ENCODE data around the gene PPM1H. TPM values are rescaled to one million over a fixed set of nuclear protein-coding genes. Genes with fewer than 3 reads are reported as not detected.

The PPM1H gene
- total and polyA plus RNA-seq, 4 donors, result 2.3 to 7.2 (median 4.1) TPM

GRCh38 chr12:62701492-62701891, 233.5 kb downstream of the PPM1H start:
- no peaks in the 10 kb centered on the region for H3K27me3 ChIP-seq (ENCODE audit: control insufficient read depth in 4 of 4, insufficient read depth in 4 of 4, low read length in 3 of 4)
- 96% methylated on average over 5 of the region's 5 CpGs for WGBS
- no peak overlapping the region for H3K4me3 ChIP-seq (ENCODE audit: low read depth in 1 of 3, low read length in 3 of 3)
- no peaks in the 10 kb centered on the region for H3K4me1 ChIP-seq (ENCODE audit: control insufficient read depth in 4 of 4, insufficient read depth in 4 of 4, low read length in 3 of 4)
- TF ChIP-seq SP1 (IDR thresholded peaks at IDR 0.05) (no peak), NR2F2 (IDR thresholded peaks at IDR 0.05) (no peak), HNF4G (IDR thresholded peaks at IDR 0.05) (no peak), ZBTB33 (IDR thresholded peaks at IDR 0.05) (no peak), REST (IDR thresholded peaks at IDR 0.05) (no peak), MAX (IDR thresholded peaks at IDR 0.05) (no peak), RXRA (IDR thresholded peaks at IDR 0.05) (no peak), EGR1 (IDR thresholded peaks at IDR 0.05; ENCODE audit: low read depth in 2 of 2) (no peak)
- H3K36me3 ChIP-seq (ENCODE audit: control insufficient read depth in 4 of 4, insufficient read depth in 3 of 4, low read depth in 1 of 4, low read length in 3 of 4), result no peaks in the 10 kb centered on the region
- DNase-seq (ENCODE audit: low spot score), result no peak
- H3K27ac ChIP-seq (ENCODE audit: low read depth in 1 of 2, low read length in 2 of 2), result no peak overlapping the region
- H3K9me3 ChIP-seq (ENCODE audit: control insufficient read depth in 4 of 4, low read length in 3 of 4), result no peaks in the 10 kb centered on the region
- H3K9ac ChIP-seq (ENCODE audit: low read depth in 1 of 2, low read length in 2 of 2), result no peak overlapping the region

GRCh38 chr12:62700091-62700880, 234.7 kb downstream of the PPM1H start:
- Histone ChIP-seq H3K36me3 (ENCODE audit: control insufficient read depth in 4 of 4, insufficient read depth in 3 of 4, low read depth in 1 of 4, low read length in 3 of 4) (no peaks in the 10 kb centered on the region), H3K9ac (ENCODE audit: low read depth in 1 of 2, low read length in 2 of 2) (no peak overlapping the region), H3K4me1 (ENCODE audit: control insufficient read depth in 4 of 4, insufficient read depth in 4 of 4, low read length in 3 of 4) (no peaks in the 10 kb centered on the region), H3K4me3 (ENCODE audit: low read depth in 1 of 3, low read length in 3 of 3) (no peak overlapping the region), H3K9me3 (ENCODE audit: control insufficient read depth in 4 of 4, low read length in 3 of 4) (no peaks in the 10 kb centered on the region), H3K27ac (ENCODE audit: low read depth in 1 of 2, low read length in 2 of 2) (no peak overlapping the region), H3K27me3 (ENCODE audit: control insufficient read depth in 4 of 4, insufficient read depth in 4 of 4, low read length in 3 of 4) (no peaks in the 10 kb centered on the region)
- 95% methylated on average over 5 of the region's 5 CpGs for WGBS
- TF ChIP-seq TAF1 (conservative IDR thresholded peaks at IDR 0.05) (no peak), HNF4A (conservative IDR thresholded peaks at IDR 0.05) (no peak), RXRA (IDR thresholded peaks at IDR 0.05) (no peak)
- DNase-seq (ENCODE audit: low spot score), result no peak

GRCh38 chr12:62698701-62699101, 236.2 kb downstream of the PPM1H start:
- no peaks in the 10 kb centered on the region for H3K27me3 ChIP-seq (ENCODE audit: control insufficient read depth in 4 of 4, insufficient read depth in 4 of 4, low read length in 3 of 4)
- no peak for DNase-seq (ENCODE audit: low spot score)
- H3K36me3 ChIP-seq (ENCODE audit: control insufficient read depth in 4 of 4, insufficient read depth in 3 of 4, low read depth in 1 of 4, low read length in 3 of 4), result peaks cover 0 to under 1% (median 0%) of the 10 kb centered on the region in 4 donors
- no peak overlapping the region for H3K27ac ChIP-seq (ENCODE audit: low read depth in 1 of 2, low read length in 2 of 2)
- no peak overlapping the region for H3K4me3 ChIP-seq (ENCODE audit: low read depth in 1 of 3, low read length in 3 of 3)
- H3K9me3 ChIP-seq (ENCODE audit: control insufficient read depth in 4 of 4, low read length in 3 of 4), result no peaks in the 10 kb centered on the region
- no peak overlapping the region for H3K9ac ChIP-seq (ENCODE audit: low read depth in 1 of 2, low read length in 2 of 2)
- TF ChIP-seq ZBTB33 (IDR thresholded peaks at IDR 0.05) (no peak), HNF4G (IDR thresholded peaks at IDR 0.05) (no peak), REST (IDR thresholded peaks at IDR 0.05) (no peak), ATF3 (IDR thresholded peaks at IDR 0.05) (no peak)
- no peaks in the 10 kb centered on the region for H3K4me1 ChIP-seq (ENCODE audit: control insufficient read depth in 4 of 4, insufficient read depth in 4 of 4, low read length in 3 of 4)

Data from liver (tissue), 9 donors.